ENCODE results near the gene POR. TPM values are rescaled to one million over a fixed set of nuclear protein-coding genes. Genes with fewer than 3 reads are reported as not detected.

POR gene
- total and polyA plus RNA-seq, 2 experiments from 2014 or later: 87.9 to 97.9 TPM

DNA sequence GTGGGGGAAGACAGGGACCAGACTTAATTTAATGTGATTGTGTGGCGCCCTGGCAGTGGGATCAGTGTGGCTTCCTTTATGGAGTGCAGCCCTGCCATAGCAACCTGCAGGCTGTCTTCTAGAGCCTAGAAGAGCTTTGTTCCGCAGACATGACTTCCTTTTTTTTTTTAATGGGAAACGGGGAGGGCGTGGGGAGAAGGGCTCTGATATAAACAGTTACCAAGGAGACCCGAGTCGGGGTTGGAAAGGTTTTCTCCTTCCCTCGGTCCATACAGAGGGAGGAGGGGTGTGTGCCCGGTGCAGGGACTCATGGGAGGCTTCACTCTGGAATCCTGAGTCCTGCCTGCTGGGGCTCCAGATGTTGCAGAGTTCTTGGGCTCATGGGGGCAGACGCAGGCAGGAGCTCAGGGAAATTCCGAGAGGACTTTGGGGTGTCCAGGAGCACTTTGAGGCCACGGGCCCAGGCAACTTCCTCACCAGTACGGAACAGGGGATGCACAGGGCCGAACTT, 52.6 kb downstream of the POR start:
- no peak overlapping the region for H3K27ac ChIP-seq
- no peaks in the 10 kb centered on the region for H3K36me3 ChIP-seq
- TF ChIP-seq, protein P1, sequence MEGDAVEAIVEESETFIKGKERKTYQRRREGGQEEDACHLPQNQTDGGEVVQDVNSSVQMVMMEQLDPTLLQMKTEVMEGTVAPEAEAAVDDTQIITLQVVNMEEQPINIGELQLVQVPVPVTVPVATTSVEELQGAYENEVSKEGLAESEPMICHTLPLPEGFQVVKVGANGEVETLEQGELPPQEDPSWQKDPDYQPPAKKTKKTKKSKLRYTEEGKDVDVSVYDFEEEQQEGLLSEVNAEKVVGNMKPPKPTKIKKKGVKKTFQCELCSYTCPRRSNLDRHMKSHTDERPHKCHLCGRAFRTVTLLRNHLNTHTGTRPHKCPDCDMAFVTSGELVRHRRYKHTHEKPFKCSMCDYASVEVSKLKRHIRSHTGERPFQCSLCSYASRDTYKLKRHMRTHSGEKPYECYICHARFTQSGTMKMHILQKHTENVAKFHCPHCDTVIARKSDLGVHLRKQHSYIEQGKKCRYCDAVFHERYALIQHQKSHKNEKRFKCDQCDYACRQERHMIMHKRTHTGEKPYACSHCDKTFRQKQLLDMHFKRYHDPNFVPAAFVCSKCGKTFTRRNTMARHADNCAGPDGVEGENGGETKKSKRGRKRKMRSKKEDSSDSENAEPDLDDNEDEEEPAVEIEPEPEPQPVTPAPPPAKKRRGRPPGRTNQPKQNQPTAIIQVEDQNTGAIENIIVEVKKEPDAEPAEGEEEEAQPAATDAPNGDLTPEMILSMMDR (IDR thresholded peaks at IDR 0.05; ENCODE audit: low read depth, low read length): no peak
- H3K27me3 ChIP-seq: no peaks in the 10 kb centered on the region
- H3K9me3 ChIP-seq (ENCODE audit: low read depth): no peaks in the 10 kb centered on the region
- H3K4me3 ChIP-seq: no peak overlapping the region
- peaks cover 33% of the 10 kb centered on the region for H3K4me1 ChIP-seq (ENCODE audit: low read depth)
- peak in 1 of 2 donors; percentile 33 for DNase-seq (ENCODE audit: low read depth in 1 of 2, low spot score in 1 of 2)

DNA sequence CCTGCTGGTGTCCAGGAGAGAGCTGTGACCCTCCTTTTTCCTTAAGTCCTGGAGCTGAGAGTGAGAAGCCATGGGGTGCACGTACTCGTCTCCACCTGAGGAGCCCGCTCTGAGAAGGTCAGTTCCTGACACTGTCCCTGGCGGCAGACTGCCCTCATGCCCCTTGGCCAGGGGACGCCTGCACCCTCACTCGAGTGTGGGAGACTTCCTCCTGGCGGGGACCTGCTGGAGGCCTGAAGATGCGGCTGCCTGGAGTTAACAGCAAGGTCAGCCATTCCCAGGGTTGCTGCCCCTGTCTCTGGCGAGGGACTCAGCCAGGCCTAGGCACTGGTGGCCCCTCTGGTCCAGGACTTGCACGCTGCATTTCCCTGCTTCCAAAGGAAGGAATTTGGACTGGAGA, 53.1 kb downstream of the POR start:
- H3K27ac ChIP-seq: no peak overlapping the region
- no peaks in the 10 kb centered on the region for H3K9me3 ChIP-seq (ENCODE audit: low read depth)
- TF ChIP-seq, protein P1 (IDR thresholded peaks at IDR 0.05; ENCODE audit: low read depth, low read length): no peak
- no peak overlapping the region for H3K4me3 ChIP-seq
- DNase-seq (ENCODE audit: low read depth in 1 of 2, low spot score in 1 of 2): no peak
- H3K4me1 ChIP-seq (ENCODE audit: low read depth): peaks cover 29% of the 10 kb centered on the region
- H3K27me3 ChIP-seq: no peaks in the 10 kb centered on the region
- H3K36me3 ChIP-seq: no peaks in the 10 kb centered on the region

DNA sequence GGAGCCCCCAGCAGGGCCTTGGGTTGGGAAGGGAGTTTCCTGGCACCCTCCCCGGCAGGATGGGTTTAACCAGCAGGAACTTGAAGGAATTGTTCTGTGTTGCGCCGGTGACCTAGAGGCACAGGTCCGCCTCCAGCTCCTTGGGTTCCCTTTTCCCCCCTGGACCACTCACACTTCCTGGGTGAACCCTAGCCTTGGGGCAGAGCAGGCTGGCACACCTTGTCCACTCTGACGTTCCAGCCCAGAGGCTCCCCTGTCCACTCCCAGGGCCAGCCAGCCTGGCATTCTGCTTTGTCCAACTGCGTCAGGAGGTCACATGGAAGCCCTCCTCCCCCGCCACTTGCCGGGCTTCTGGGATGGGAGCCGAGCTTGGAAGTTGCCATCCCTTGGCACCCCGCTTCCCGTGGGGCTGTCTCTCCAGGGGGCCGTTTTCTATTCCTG, 53.6 kb downstream of the POR start:
- DNase-seq (ENCODE audit: low read depth in 1 of 2, low spot score in 1 of 2): no peak
- no peak overlapping the region for H3K27ac ChIP-seq
- H3K27me3 ChIP-seq: no peaks in the 10 kb centered on the region
- no peaks in the 10 kb centered on the region for H3K36me3 ChIP-seq
- H3K4me3 ChIP-seq: no peak overlapping the region
- peaks cover 24% of the 10 kb centered on the region for H3K4me1 ChIP-seq (ENCODE audit: low read depth)
- TF ChIP-seq, protein P1 (IDR thresholded peaks at IDR 0.05; ENCODE audit: low read depth, low read length): no peak
- no peaks in the 10 kb centered on the region for H3K9me3 ChIP-seq (ENCODE audit: low read depth)

DNA sequence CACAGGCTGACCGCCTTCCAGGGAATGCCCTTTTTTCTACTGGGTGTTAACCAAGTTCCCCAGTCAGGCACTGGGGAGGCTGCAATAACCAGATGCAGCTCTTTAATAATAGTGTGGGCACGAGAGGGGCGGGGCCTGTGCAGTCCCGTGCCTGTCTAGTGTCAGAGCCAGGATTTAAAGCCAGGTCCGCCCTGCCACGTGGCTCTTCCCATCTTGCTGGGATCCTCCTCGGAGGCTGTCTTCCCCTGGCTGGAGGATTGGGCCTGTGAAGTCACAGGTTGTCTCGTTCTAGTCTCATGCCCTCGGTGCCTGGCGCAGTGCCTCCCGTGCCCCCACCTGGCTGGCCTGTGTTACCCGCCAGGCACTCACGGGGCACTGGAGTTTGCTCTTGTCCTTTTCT, 54.2 kb downstream of the POR start:
- DNase-seq (ENCODE audit: low read depth in 1 of 2, low spot score in 1 of 2): no peak
- no peaks in the 10 kb centered on the region for H3K9me3 ChIP-seq (ENCODE audit: low read depth)
- no peak overlapping the region for H3K4me3 ChIP-seq
- no peak overlapping the region for H3K27ac ChIP-seq
- H3K4me1 ChIP-seq (ENCODE audit: low read depth): peaks cover 23% of the 10 kb centered on the region
- TF ChIP-seq, protein P1 (IDR thresholded peaks at IDR 0.05; ENCODE audit: low read depth, low read length): no peak
- no peaks in the 10 kb centered on the region for H3K27me3 ChIP-seq
- no peaks in the 10 kb centered on the region for H3K36me3 ChIP-seq

DNA sequence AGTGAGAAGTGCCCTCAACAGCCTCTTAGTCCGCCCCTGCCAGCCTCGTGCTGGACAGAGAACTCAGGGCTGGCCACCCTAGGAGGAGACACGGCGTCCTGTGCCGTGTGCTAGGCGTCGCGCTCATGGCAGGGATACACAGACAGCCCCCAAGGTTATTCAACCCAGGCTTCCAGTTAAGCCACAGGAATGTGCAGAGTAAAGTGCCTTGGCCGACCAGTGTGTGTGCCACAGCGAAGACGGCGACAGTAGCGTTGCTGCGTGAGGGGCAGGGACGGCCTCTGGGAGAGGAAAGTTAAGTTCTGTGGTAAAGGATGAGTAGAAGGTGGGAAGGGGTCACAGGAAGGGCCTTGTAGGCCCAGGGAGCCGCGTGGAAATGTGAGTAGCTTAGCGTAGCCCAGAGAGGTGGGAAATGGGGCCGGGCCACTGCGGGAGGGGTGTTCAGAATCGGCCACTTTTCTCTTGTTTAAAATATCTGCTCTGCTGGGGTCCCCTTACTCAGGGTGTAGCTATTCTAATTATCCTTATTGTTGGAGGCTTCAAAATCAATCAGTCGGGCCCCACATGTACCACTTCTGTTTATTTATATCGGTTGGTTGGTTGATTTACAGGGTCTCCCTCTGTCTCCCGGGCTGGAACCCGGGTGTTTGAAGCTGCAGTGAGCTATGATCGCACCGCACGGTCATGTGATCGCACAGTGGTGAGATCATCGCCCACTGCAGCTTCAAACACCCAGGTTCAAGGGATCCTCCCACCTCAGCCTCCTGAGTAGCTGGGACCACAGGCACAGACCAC, 54.9 kb downstream of the POR start:
- Histone ChIP-seq H3K27me3 (no peaks in the 10 kb centered on the region), H3K27ac (no peak overlapping the region), H3K4me1 (ENCODE audit: low read depth) (peaks cover 23% of the 10 kb centered on the region), H3K4me3 (no peak overlapping the region), H3K9me3 (ENCODE audit: low read depth) (no peaks in the 10 kb centered on the region), H3K36me3 (no peaks in the 10 kb centered on the region)
- TF ChIP-seq, protein P1 (IDR thresholded peaks at IDR 0.05; ENCODE audit: low read depth, low read length): no peak
- DNase-seq (ENCODE audit: low read depth in 1 of 2, low spot score in 1 of 2): no peak
